ENCODE results near the gene RYR3.

DNA sequence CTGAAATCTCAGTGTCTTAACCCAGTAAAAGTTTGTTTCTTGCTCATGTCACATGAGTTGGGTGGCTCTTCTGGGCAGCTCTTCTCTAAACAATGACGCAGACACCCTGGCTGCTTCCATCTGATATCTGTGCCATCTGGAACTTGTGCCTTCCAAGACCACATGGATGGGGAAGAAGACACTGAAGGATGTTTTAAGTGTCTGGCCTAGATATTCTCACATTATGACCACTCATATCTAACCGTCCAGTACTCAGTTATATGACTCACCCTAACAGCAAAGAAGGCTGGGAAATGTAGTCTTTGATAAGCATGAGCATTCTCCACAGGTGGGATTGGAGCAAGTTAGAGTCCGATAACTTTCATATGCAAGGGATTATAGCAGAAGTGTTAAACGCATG lies 66.4 kb downstream of the RYR3 start:
- no peak for TF ChIP-seq EZH2 (IDR thresholded peaks at IDR 0.05; ENCODE audit: insufficient read depth, low read length)
- TF ChIP-seq, protein P1, sequence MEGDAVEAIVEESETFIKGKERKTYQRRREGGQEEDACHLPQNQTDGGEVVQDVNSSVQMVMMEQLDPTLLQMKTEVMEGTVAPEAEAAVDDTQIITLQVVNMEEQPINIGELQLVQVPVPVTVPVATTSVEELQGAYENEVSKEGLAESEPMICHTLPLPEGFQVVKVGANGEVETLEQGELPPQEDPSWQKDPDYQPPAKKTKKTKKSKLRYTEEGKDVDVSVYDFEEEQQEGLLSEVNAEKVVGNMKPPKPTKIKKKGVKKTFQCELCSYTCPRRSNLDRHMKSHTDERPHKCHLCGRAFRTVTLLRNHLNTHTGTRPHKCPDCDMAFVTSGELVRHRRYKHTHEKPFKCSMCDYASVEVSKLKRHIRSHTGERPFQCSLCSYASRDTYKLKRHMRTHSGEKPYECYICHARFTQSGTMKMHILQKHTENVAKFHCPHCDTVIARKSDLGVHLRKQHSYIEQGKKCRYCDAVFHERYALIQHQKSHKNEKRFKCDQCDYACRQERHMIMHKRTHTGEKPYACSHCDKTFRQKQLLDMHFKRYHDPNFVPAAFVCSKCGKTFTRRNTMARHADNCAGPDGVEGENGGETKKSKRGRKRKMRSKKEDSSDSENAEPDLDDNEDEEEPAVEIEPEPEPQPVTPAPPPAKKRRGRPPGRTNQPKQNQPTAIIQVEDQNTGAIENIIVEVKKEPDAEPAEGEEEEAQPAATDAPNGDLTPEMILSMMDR (IDR thresholded peaks at IDR 0.05; ENCODE audit: insufficient read depth, low read depth, low read length), result no peak

Data from astrocyte (in vitro differentiated cells and primary cell).